Hippocampal formation (tissue), 2 donors: ENCODE results near the gene TMEM242.
"Not testable (repeated sequence)": the region's sequence is repeated elsewhere in the genome, so short reads cannot be mapped to it uniquely, and the experiment has no call there.

Source experiments
- DNase-seq, 2 donors: peaks; one replicate each; lab custom pipeline; 2025; lab: John Stamatoyannopoulos, UW

TMEM242 gene

GRCh38 chr6:157323966-157324300, 614 bp upstream of the TMEM242 start:
- DNase-seq = no peak

- DNase-seq = no peak
Observed at GRCh38 chr6:157322792-157323254, 496 bp downstream of the TMEM242 start.

GRCh38 chr6:157316871-157317814, 6.2 kb downstream of the TMEM242 start:
- DNase-seq = no peak

- no peak for DNase-seq
Observed at GRCh38 chr6:157314705-157315321, 8.5 kb downstream of the TMEM242 start.

- DNase-seq = no peak
Observed at GRCh38 chr6:157313531-157314467, 9.5 kb downstream of the TMEM242 start.

- DNase-seq = no peak
Observed at GRCh38 chr6:157312757-157313156, 10.6 kb downstream of the TMEM242 start.

GRCh38 chr6:157310693-157311092, 12.6 kb downstream of the TMEM242 start:
- DNase-seq = not testable (repeated sequence)

- DNase-seq = no peak
Observed at GRCh38 chr6:157307661-157308060, 15.7 kb downstream of the TMEM242 start.

GRCh38 chr6:157305670-157306653, 17.4 kb downstream of the TMEM242 start:
- DNase-seq = no peak

- no peak for DNase-seq
Observed at GRCh38 chr6:157304899-157305663, 18.2 kb downstream of the TMEM242 start.

GRCh38 chr6:157302736-157303135, 20.6 kb downstream of the TMEM242 start:
- DNase-seq = no peak

- DNase-seq = no peak
Observed at GRCh38 chr6:157300436-157300835, 22.9 kb downstream of the TMEM242 start.

- DNase-seq = no peak
Observed at GRCh38 chr6:157300006-157300405, 23.3 kb downstream of the TMEM242 start.

GRCh38 chr6:157298216-157298724, 25.0 kb downstream of the TMEM242 start:
- DNase-seq = no peak

GRCh38 chr6:157294654-157295053, 28.7 kb downstream of the TMEM242 start:
- no peak for DNase-seq

GRCh38 chr6:157293780-157294179, 29.5 kb downstream of the TMEM242 start:
- DNase-seq = no peak

- no peak for DNase-seq
Observed at GRCh38 chr6:157292202-157292601, 31.1 kb downstream of the TMEM242 start.

GRCh38 chr6:157291356-157291755, 32.0 kb downstream of the TMEM242 start:
- DNase-seq = no peak

GRCh38 chr6:157290797-157291196, 32.5 kb downstream of the TMEM242 start:
- no peak for DNase-seq

GRCh38 chr6:157289764-157290163, 33.6 kb downstream of the TMEM242 start:
- no peak for DNase-seq
